Measurements from ENCODE around the gene SDCCAG8.

SDCCAG8 gene

DNA sequence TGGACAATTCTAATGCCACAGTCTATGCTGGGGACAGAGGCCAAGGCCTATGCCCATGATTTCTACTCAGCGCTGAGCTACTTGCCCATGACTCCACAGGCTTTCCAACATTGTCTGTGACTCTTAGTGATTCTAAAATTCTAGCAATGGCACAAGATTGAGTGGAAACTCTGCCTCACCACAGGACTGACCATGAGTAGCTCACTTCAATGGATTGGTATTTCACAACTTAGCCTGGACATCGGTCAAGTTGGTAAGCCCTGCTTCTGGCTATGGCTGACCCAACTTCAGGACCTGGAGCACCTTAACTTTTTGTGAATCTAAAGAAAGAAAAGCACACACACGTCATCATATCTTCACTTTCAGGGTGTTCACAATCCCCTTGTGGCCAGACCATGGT is 255.1 kb downstream of the SDCCAG8 start:
- DNase-seq, result no peak

DNA sequence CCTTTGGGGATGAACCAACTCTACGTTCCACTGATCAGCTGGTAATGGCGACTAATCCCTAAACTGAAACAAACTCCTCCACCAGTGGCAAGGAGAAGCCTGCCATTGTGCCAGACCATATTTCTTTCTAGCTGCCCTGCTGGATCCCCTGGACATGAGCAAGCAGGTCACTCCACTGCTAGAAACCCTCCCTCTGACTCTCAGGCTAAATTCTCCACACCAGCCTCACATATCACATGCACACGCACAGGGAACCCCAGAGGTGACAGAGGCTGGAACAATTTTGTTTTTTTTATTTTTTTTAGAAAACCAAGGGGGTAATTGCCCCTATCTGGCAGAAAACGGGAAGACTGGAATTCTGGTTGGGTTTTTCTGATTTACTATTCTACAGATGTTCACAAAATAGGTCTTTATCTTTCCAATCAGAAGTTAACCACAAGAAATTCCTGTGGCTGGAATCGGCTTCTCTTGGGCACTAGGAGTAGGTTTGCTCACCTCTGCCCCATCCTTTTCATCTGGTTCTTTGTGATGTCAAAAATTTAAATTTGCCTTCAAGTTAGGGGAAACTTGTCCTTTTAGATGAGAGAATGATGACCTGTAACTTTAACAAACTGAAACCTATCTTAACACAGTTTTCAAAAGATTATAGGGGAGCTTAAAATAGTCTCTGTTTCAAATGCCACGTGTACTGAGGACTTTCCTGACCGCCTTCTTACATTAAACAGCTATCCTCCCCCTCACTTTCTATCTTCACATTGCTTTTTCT is 258.1 kb downstream of the SDCCAG8 start:
- DNase-seq, result no peak

DNA sequence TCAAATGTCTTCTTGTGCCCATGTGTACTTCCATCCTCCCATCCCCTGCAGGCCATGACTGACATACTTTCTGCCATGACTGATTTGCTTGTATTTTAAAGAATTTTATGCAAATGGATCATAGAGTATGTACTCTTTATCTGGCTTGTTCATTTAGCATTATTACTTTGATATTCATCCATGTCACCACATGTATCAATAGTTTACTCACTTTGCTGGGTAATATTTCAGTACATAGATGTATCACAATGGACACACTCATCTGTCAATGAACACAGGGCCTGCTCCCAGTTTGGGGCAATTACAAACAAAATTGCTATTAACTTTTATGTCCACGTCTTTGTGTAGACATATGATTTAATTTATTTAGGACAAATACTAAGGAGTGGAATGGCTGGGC is 259.1 kb downstream of the SDCCAG8 start:
- DNase-seq, result no peak

DNA sequence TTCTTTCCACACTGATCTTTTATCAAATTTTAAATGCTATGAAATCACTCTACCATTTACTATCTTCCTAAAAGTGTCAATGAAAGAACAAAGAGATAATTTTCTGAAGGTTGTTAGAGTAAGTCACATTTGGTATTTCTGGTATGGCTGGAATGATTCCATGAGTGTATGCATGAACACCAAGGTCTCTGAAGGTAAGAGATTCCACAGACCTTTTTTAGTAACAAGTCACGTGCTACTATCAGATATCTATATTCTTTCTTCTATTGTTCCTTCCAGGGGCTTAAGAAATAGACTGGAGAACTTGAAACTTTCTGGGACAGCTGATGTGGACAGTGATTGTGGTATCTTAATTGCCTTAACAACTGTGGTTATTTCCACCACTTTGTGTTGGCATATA is 265.0 kb downstream of the SDCCAG8 start:
- DNase-seq, result no peak

DNA sequence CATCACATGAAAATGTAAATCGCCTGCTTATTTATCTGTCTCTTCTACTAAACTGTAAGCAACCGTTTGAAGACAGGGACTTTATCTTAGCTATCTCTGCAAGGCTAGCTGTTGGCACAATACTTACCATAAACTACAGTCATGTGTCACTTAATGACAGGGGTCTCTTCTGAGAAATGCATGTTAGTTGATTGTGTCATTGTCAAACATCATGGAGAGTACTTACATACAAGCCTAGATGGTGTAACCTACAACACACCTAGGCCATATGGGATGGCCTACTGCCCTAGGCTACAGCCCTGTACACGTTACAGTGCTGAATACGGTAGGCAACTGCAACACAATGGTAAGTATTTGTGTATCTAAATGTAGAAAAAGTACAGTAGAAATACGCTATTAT is 267.9 kb downstream of the SDCCAG8 start:
- DNase-seq, result no peak

DNA sequence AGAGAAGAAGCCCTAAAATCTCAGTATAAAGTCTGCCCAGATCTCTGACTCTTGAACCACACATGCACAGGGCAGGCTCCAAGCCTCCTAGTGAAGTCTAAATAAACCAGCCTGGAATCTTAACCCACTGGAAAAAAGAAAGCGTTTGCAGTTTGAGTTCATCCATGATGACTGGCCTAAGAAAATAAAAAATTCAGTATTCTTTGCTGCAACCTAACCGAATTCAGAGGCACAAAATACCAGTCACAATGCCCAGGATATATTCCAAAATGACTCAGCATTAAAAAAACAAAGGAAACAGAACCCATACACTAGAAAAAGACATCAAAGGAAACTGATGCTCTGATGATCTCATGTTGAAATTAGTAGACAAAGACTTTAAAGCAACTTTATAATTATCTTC is 269.2 kb downstream of the SDCCAG8 start:
- DNase-seq, result no peak

DNA sequence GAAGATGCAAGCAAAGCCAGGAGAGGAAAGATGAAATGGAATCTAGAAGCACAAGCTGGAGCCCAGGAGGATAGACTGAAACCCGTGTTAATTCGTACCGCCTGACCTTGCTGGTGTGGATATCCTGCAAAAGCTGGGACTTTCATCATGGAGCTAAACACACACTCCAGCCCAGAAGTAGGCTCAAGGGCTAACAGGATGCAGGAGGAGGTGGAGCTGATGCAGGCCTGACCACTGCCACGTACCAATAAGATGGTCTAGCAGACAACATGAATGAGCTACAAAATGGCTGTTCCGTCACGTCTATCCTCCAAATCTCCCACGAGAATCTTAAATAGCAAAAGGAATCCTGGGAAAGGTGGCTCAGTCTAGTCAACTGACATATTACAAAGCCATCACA is 270.3 kb downstream of the SDCCAG8 start:
- no peak for DNase-seq

DNA sequence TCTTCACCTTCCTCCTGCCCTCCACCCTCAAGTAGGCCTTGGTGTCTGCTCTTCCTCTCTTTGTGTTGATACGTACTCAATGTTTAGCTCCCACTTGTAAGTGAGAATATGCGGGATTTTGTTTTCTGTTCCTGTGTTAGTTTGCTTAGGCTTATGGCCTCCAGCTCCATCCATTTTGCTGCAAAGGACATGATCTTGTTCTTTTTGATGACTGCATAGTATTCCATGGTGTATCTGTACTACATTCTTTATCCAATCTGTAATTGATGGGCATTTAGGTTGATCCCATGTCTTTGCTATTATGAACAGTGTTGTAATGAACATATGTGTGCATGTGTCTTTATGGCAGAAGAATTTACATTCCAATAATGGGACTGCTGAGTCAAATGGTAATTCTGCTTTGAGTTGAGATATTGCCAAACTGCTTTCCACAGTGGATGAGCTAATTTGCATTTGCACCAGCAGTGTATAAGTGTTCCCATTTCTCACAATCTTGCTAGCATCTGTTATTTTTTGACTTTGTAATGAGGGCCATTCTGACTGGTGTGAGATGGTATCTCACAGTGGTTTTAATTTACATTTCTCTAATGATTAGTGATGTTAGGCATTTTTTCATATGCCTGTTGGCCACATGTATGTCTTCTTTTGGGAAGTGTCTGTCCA is 272.7 kb downstream of the SDCCAG8 start:
- DNase-seq, result no peak

DNA sequence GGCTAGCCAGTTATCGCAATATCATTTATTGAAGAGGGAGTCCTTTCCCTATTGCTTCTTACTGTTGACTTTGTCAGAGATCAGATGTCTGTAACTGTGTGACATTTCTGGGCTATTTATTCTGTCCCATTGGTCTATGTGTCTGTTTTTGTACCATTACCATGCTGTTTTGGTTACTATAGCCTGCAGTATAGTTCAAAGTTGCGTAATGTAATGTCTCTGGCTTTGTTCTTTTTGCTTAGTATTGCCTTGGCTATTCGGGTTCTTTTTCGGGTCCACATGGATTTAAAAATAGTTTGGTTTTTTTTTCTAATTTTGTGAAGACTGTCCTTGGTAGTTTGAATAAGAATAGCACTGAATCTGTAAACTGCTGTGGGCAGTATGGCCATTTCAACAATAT is 273.7 kb downstream of the SDCCAG8 start:
- no peak for DNase-seq

DNA sequence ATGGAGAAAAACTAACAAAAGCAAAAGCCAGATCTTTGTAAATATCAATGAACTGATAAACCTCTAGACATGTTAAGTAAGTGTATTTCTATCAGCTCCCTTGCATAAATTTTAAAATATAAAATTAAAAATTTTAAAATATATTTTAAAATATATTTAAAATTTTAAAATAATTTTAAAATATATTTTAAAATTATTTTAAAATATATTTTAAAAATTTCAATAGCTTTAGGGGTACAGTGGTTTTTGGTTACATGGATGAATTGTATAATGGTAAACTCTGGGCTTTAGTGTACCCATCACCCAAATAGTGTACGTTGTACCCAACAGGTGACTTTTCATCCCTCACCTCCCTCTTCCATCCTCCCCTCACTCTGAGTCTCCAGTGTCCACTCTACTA is 279.2 kb downstream of the SDCCAG8 start:
- DNase-seq, result no peak

DNA sequence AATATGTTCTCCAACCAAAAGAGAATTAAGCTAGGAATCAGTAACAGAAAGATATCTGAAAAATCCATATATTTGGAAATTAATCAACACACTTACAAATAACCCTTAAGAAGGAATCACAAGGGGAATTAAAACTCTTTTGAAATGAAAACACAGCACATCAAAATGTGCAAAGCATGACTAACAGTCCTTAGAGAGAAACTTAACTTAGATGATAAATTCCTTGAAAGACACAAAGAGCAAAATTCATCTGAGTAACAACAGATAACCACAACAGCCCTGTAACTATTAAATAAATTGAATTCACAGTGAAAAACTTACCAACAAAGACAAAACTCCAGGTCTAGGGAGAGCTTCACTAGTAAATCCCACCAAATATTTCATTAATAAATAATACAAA is 283.8 kb downstream of the SDCCAG8 start:
- no peak for DNase-seq

DNA sequence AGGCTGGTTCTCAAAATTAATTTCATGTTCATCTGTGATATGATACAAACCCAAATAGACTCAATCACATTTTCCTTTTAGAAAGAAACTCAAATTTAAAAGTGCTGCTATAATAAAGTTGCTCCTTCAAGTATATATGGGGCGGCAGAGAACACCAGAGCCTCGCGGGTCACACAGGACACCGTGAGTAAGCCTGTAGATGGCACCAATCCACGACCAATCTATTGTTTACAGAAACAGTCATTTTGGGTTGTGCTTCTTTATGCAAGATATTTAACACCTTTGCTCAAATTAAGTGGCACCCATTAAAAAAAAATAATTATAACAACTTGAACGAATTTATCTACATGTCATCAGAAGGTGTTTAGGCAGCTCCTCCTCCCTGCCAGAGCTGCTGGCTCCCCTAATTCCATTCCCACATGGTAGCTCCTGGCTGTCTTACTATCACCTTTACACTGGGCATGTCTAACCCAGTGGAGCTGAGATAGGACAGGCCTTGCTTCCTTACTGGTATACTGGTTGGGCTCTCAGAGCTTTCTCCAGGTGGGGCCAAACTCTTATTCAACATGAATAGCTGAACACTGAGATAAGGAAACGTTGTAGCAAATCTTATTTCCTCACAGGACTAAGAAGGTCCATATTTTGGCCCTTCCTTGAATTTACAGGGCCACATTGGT is 287.0 kb downstream of the SDCCAG8 start:
- no peak for DNase-seq

DNA sequence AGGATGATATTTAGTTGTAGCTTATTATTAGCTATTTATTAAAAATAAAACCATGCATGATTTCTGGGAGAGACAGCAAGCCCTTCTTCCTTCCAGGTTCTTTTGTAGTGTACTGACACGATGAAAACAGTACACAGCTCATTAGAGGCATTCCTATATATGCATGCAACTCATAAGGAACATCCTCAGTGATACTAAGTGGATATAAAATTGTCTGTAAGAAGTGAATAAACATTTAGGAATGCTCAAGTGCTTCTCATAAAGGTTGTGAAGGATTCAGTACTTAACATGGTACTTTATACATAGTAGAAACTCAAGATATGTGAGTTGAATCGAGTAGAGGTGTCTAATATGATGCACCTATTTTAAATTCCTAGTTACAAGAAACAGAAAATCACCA is 287.7 kb downstream of the SDCCAG8 start:
- DNase-seq, result no peak

DNA sequence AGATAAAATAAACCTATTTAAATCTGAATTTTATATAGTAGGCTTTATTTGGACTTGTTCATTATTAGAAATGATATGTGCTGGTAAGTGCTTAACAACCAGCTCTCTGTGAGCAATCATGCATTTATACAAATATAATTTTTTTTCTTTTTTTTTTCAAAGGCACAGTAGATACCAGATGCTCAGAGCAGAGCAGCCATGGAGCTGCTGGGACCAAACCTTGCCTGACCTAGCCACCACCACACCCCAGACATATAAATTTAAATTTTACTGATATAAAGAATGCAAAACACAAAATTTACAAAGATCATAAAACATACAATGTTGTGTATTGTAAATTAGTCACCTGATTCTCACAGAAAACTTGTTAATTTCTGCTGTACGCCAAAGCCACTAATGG is 290.6 kb downstream of the SDCCAG8 start:
- DNase-seq, result no peak

DNA sequence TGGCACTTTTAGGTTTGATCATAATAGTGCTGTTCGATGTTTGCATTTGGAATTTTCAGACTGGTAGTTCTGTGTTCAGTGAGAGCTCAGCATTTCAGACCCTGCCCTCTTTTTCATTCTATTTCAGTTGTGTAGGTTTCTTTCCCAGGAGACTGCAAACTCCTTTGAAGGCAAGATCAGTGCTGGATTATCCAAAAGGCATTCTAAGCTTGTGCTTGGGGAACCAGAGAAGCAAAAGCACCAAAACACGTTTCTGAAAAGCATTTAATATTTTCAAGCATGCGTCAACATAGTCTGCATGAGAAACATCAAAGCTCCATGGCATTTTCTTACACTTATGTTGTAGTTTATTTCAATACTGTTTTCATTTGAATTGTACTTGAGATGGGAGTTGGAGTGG is 292.1 kb downstream of the SDCCAG8 start:
- no peak for DNase-seq

DNA sequence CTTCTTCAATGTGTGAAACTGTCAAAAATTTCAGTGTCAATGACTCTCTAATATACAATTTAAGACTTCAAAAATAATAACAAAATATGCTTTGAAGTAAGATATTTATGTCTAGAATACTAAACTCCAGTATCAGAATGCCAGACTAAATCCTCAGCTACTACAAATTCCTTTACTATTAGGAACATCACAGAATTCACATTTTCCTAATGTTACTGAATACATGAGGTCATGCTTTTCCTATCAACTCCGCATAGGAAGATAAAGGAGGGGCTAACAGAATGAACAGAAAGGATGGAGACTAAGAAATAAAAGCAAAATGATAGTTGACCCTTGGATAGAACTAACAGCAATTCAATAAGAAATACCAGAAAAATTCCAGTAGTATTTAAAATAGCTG is 292.7 kb downstream of the SDCCAG8 start:
- DNase-seq, result no peak

DNA sequence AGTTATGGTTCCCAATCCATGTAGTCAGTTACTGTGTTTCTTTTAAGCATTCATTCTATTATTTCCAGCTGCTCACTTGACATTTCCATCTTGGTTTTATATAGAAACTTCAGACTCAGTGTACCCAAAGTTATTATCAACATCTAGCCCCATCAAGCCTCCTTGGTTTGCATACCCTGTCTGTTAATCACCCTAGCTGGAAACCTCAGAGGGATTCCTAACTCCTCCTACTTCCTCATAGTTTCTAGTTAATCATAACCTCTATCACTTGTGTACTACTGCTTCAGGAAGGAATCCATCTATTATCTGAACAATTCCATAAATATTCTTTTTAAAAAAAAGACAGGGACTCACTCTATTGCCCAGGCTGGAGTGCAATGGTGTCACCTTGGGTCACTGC is 293.3 kb downstream of the SDCCAG8 start:
- DNase-seq, result no peak

All from NCI-H1436 (cell line).